ENCODE measurements around the gene TMCO6. TPM values are rescaled to one million over a fixed set of nuclear protein-coding genes. Genes with fewer than 3 reads are reported as not detected.

Gene TMCO6
- total and polyA plus RNA-seq, 9 of the 15 experiments (the other 6 are each of a cell fraction or from before 2014, with no cell fraction given): 3.4 to 46.4 (median 16.7) TPM

DNA sequence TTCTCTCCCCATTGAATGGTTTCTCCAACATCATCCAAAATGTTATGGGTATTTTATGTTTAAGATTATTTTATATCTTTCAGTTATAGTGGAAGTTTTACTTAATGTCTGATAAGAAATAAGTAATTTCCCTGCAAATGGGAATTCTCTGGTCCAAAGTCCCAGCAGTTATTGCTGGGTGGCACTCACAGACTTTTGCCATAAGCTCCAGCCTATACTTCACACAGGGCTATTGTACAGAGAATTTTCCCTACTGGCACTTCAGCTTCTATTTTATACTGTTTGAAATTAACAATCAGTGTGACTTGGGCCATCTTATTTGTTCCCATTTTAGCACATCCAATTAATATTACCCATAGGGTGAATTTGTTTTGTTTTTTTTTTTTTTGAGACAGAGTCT lies 39.2 kb upstream of the TMCO6 start:
- no peak overlapping the region for H3K4me3 ChIP-seq
- intact Hi-C loops (cut with micrococcal nuclease) (no loop called here), in situ Hi-C loops (cut with MboI) (no loop called here)
- H3K27ac ChIP-seq (ENCODE audit: extremely low read depth, low read depth, low read length): no peak overlapping the region
- no peaks in the 10 kb centered on the region for H4K20me1 ChIP-seq (replicated peaks; ENCODE audit: control insufficient read depth, insufficient read depth, low read length)
- ATAC-seq (no peak), DNase-seq (ENCODE audit: extremely low read depth in 1 of 4, low spot score in 3 of 4) (no peak), FAIRE-seq (no peak)
- H3K9ac ChIP-seq (ENCODE audit: insufficient read depth in 1 of 2, low read depth in 2 of 2, low read length in 2 of 2): no peak overlapping the region
- no peaks in the 10 kb centered on the region for H3K9me3 ChIP-seq (replicated peaks; ENCODE audit: control insufficient read depth, insufficient read depth, low read depth, low read length)
- ChIA-PET CTCF (ENCODE audit: low intra/inter-chr PET ratio) (interaction anchor here (0.9 kb wide), 1 partner anchor 39 kb away, joined by 4 read pairs; the partner anchor contains the start of gene TMCO6), POLR2A (interaction anchor here (0.7 to 1.1 kb wide), 2 partner anchors 11 to 17 kb away, joined by 3 to 4 read pairs; no protein-coding TSS in a partner anchor)
- TF ChIP-seq, protein P1, sequence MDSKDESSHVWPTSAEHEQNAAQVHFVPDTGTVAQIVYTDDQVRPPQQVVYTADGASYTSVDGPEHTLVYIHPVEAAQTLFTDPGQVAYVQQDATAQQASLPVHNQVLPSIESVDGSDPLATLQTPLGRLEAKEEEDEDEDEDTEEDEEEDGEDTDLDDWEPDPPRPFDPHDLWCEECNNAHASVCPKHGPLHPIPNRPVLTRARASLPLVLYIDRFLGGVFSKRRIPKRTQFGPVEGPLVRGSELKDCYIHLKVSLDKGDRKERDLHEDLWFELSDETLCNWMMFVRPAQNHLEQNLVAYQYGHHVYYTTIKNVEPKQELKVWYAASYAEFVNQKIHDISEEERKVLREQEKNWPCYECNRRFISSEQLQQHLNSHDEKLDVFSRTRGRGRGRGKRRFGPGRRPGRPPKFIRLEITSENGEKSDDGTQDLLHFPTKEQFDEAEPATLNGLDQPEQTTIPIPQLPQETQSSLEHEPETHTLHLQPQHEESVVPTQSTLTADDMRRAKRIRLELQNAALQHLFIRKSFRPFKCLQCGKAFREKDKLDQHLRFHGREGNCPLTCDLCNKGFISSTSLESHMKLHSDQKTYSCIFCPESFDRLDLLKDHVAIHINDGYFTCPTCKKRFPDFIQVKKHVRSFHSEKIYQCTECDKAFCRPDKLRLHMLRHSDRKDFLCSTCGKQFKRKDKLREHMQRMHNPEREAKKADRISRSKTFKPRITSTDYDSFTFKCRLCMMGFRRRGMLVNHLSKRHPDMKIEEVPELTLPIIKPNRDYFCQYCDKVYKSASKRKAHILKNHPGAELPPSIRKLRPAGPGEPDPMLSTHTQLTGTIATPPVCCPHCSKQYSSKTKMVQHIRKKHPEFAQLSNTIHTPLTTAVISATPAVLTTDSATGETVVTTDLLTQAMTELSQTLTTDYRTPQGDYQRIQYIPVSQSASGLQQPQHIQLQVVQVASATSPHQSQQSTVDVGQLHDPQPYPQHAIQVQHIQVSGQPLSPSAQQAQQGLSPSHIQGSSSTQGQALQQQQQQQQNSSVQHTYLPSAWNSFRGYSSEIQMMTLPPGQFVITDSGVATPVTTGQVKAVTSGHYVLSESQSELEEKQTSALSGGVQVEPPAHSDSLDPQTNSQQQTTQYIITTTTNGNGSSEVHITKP (IDR thresholded peaks at IDR 0.05; ENCODE audit: partially characterized antibody): no peak
- TF ChIP-seq, protein P2, sequence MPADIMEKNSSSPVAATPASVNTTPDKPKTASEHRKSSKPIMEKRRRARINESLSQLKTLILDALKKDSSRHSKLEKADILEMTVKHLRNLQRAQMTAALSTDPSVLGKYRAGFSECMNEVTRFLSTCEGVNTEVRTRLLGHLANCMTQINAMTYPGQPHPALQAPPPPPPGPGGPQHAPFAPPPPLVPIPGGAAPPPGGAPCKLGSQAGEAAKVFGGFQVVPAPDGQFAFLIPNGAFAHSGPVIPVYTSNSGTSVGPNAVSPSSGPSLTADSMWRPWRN (IDR thresholded peaks at IDR 0.05; ENCODE audit: low read depth): no peak
- TF ChIP-seq PURB (CRISPR knock-in tag; IDR thresholded peaks at IDR 0.05; ENCODE audit: low read depth) (no peak), MIER1 (IDR thresholded peaks at IDR 0.05; ENCODE audit: low read depth) (no peak), POLR3G (IDR thresholded peaks at IDR 0.05; ENCODE audit: extremely low read depth, insufficient read length, insufficient replicate concordance) (no peak), STAG1 (CRISPR knock-in tag; IDR thresholded peaks at IDR 0.05; ENCODE audit: borderline replicate concordance) (no peak), PTRF (tag; IDR thresholded peaks at IDR 0.05) (no peak)
- TF ChIP-seq, protein P3, sequence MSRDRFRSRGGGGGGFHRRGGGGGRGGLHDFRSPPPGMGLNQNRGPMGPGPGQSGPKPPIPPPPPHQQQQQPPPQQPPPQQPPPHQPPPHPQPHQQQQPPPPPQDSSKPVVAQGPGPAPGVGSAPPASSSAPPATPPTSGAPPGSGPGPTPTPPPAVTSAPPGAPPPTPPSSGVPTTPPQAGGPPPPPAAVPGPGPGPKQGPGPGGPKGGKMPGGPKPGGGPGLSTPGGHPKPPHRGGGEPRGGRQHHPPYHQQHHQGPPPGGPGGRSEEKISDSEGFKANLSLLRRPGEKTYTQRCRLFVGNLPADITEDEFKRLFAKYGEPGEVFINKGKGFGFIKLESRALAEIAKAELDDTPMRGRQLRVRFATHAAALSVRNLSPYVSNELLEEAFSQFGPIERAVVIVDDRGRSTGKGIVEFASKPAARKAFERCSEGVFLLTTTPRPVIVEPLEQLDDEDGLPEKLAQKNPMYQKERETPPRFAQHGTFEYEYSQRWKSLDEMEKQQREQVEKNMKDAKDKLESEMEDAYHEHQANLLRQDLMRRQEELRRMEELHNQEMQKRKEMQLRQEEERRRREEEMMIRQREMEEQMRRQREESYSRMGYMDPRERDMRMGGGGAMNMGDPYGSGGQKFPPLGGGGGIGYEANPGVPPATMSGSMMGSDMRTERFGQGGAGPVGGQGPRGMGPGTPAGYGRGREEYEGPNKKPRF (IDR thresholded peaks at IDR 0.05; ENCODE audit: low read depth, low read length): no peak
- no peaks in the 10 kb centered on the region; a peak in 1 of 5 replicates for H3K4me1 ChIP-seq (replicated peaks in 1 of 2; ENCODE audit: control insufficient read depth in 2 of 2, insufficient read depth in 2 of 2, low read length in 2 of 2)
- no peaks in the 10 kb centered on the region for H3K79me2 ChIP-seq (ENCODE audit: control insufficient read depth, insufficient read depth, low read length)
- H3K36me3 ChIP-seq (ENCODE audit: control insufficient read depth, insufficient read depth, low read length): no peaks in the 10 kb centered on the region
- no TSS peak for BruUV-seq (replicated peaks)
- no peaks in the 10 kb centered on the region for H3K9me1 ChIP-seq (ENCODE audit: control insufficient read depth, insufficient read depth, low read length)
- H3K27me3 ChIP-seq (ENCODE audit: control insufficient read depth in 2 of 2, insufficient read depth in 2 of 2, low read length in 2 of 2): no peaks in the 10 kb centered on the region
- no peak overlapping the region for H2AFZ ChIP-seq (ENCODE audit: low read depth, low read length)
- no peak overlapping the region for H3K4me2 ChIP-seq (ENCODE audit: insufficient read depth, low read length)

All from K562 (cell line).